Fibroblast of villous mesenchyme (primary cell): Measurements from ENCODE around the gene MAP3K13. TPM values are rescaled to one million over a fixed set of nuclear protein-coding genes. Genes with fewer than 3 reads are reported as not detected.
A peak's percentile ranks its signal among the peaks of the same experiment; 100 is the strongest.

Source experiments
- DNase-seq: peaks from one replicate; pipeline ENCODE4 v3.0.0-alpha.2; 2010; ENCODE audit warnings: low read depth
- H3K4me3 ChIP-seq: 2 replicates; pipeline ENCODE4 v1.5.1; 2011; ENCODE audit warnings: low read depth, mild to moderate bottlenecking, low read length
- CTCF ChIP-seq: IDR thresholded peaks from 2 replicates; pipeline ENCODE4 v1.5.1; 2012; ENCODE audit warnings: low read depth, mild to moderate bottlenecking, low read length; ENCODE audit not compliant: insufficient read depth
- total RNA-seq: library from RNA; depleted of rRNA; stranded (reverse); fragments of >200 nt; gene quantifications from 2 replicates; pipeline ENCODE4 v1.2.3, GENCODE V29; 2012

The MAP3K13 gene
- total RNA-seq, 1 donor, result 22.9 TPM

DNA sequence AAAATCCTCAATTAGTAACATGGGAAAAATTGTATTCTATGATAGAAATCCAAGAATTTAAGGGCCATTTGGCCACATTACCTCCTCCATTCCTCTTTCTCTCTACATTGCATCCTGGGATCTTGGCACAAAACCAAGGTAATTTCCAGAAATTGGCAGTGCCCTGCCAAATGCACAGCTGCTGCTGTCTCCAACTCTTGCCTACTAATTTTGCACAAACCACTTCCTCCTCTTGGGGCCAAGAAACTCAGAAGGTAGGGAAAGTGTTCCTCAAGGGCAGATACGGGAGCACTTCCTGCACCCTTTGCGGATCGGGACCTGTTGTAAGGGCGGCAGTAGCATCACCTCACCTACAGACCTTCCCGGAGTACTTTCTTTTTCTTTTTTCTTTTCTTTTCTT lies 57.8 kb downstream of the MAP3K13 start:
- TF ChIP-seq CTCF, result no peak
- no peak for DNase-seq
- no peak overlapping the region for H3K4me3 ChIP-seq

- H3K4me3 ChIP-seq, result no peak overlapping the region
- DNase-seq, result no peak
- no peak for TF ChIP-seq CTCF
Measured at GRCh38 chr3:185421577-185422232, 58.8 kb downstream of the MAP3K13 start.

DNA sequence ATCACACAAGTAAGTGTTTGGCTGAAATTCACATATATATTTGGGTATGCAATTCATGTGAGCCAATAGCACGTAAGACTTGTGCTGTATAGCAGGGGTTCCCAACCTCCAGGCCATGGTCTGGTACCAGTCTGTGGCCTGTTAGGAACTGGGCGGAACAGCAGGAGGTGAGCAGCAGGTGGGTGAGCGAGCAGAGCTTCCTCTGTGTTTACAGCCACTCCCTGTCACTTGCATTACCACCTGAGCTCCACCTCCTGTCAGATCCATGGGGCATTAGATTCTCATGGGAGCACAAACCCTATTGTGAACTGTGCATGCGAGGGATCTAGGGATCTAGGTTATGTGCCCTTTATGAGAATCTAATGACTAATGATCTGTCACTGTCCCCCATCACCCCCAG lies 59.7 kb downstream of the MAP3K13 start:
- DNase-seq, result no peak
- no peak overlapping the region for H3K4me3 ChIP-seq
- no peak for TF ChIP-seq CTCF

DNA sequence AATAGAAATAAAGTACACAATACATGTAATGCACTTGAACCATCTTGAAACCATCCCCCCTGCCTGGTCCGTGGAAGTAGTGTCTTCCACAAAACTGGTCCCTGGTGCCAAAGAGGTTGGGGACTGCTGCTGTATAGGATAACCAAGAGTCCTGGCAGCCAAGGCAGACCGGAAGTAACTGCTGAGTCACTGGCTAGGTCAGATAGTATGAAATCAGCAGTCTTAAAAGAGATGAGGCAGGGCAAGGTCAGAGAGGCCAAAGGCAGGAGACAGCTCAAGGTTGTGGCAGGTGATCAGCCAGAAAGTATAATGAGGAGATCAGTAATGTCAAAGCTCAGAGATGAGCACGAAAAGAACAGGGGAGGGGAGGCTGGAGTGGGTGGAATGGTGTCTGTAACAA lies 60.2 kb downstream of the MAP3K13 start:
- no peak overlapping the region for H3K4me3 ChIP-seq
- no peak for TF ChIP-seq CTCF
- DNase-seq, result peak; percentile 15

- no peak overlapping the region for H3K4me3 ChIP-seq
- no peak for TF ChIP-seq CTCF
- DNase-seq, result peak; percentile 10
Measured at GRCh38 chr3:185424435-185424834, 61.5 kb downstream of the MAP3K13 start.

DNA sequence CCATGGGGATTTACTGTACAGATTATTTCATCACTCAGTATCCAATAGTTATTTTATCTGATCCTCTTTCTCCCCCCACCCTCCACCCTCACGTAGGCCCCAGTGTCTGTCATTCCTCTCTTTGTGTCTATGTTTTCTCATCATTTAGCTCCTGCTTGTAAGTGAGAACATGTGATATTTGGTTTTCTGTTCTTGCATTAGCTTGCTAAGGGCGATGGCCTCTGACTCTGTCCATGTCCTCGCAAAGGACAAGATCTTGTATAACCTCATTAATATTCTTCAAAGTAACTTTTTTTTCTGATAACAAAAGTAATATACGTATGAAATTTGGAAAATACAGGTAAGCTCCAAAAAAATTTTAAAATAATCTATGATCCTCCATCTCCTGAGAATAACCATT lies 67.4 kb downstream of the MAP3K13 start:
- H3K4me3 ChIP-seq, result no peak overlapping the region
- no peak for DNase-seq
- TF ChIP-seq CTCF, result no peak

DNA sequence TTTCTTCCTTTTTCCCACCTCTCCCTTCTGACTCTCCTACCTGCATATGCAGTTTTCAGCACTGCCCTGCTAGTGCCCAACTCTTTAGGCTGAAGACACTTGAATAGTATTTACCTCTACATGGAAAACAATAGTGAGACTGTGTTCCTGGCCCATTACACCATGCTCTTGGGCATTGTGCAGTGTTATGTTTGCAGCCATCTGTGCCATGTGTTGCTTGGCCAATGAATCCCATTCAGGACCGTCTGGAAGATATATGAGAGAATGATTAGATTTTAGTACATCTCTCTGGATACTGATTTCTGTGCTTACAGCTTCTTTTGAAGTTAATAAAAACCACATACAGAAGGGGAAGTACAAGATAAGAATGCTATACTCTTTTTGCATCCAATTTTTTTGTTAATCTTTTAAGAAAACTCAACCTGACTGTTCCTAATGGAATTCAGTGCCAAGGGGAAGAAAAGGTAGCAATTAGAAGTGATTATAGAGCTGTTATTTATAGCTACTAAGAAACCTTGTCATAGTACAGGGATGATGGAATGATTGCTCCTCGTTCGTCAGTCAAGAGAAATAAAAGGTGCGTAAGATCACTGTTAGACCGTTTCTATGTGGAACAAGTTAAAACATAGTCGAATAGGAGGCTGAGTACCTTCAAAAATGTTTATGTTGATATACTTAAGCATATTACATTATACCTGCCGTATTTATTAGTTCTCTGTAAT lies 77.0 kb downstream of the MAP3K13 start:
- no peak overlapping the region for H3K4me3 ChIP-seq
- no peak for TF ChIP-seq CTCF
- no peak for DNase-seq
